HL-60 (cell line): ENCODE results near the gene RNU6-8.
A peak's percentile ranks its signal among the peaks of the same experiment; 100 is the strongest.

Experiments
- DNase-seq, 2 experiments: peaks; one replicate each; pipeline ENCODE4 v3.0.0-alpha.2; 2010 to 2020; ENCODE audit warnings: low read depth in 1 of 2, low spot score in 1 of 2
- H3K27ac ChIP-seq: fragments of 250-450 bp; sonication (Bioruptor Pico); replicated peaks from 2 replicates; pipeline ENCODE4 v1.5.1; 2020; ENCODE audit warnings: mild to moderate bottlenecking, moderate library complexity
- H3K27me3 ChIP-seq: fragments of 250-450 bp; sonication (Bioruptor Pico); 2 replicates; pipeline ENCODE4 v1.5.1; 2021; ENCODE audit warnings: mild to moderate bottlenecking, moderate library complexity; ENCODE audit not compliant: insufficient read depth, poor library complexity, severe bottlenecking
- H3K4me3 ChIP-seq: replicated peaks from 2 replicates; pipeline ENCODE4 v1.5.1; 2011; ENCODE audit warnings: mild to moderate bottlenecking, control low read depth, low read length; ENCODE audit not compliant: insufficient read depth
- CTCF ChIP-seq: IDR thresholded peaks from one replicate; pipeline ENCODE4 v1.5.1; 2011; ENCODE audit warnings: low read length, control low read depth, inconsistent platforms; ENCODE audit not compliant: insufficient read depth
- GABPA ChIP-seq: IDR thresholded peaks from 2 replicates; pipeline ENCODE4 v1.6.1; 2012; ENCODE audit warnings: low read depth
- POLR2AphosphoS5 ChIP-seq: IDR thresholded peaks from 2 replicates; pipeline ENCODE4 v1.6.1; 2012; ENCODE audit warnings: low read depth
- REST ChIP-seq: IDR thresholded peaks from 2 replicates; pipeline ENCODE4 v1.6.1; 2012; ENCODE audit warnings: low read depth; ENCODE audit not compliant: insufficient replicate concordance
- SPI1 ChIP-seq: IDR thresholded peaks from 2 replicates; pipeline ENCODE4 v1.6.1; 2012; ENCODE audit warnings: low read depth, mild to moderate bottlenecking, borderline replicate concordance

RNU6-8 gene

GRCh38 chr14:32203928-32204357 lies 874 bp upstream of the RNU6-8 start:
- no peak for TF ChIP-seq REST
- no peak for TF ChIP-seq GABPA
- TF ChIP-seq CTCF: no peak
- no peak for TF ChIP-seq SPI1
- no peak for TF ChIP-seq POLR2AphosphoS5
- Histone ChIP-seq H3K27me3 (peaks cover under 1% of the 10 kb centered on the region), H3K4me3 (peak overlapping the region; percentile 55), H3K27ac (no peak overlapping the region)
- no peak for DNase-seq

GRCh38 chr14:32202491-32202997 lies 525 bp downstream of the RNU6-8 start:
- H3K4me3 ChIP-seq: no peak overlapping the region; the same call in 1 of the 2 replicates
- H3K27ac ChIP-seq: no peak overlapping the region
- DNase-seq: no peak
- TF ChIP-seq CTCF (no peak), GABPA (no peak), REST (no peak), POLR2AphosphoS5 (no peak), SPI1 (no peak)
- H3K27me3 ChIP-seq: no peaks in the 10 kb centered on the region

GRCh38 chr14:32201816-32202490 lies 1.1 kb downstream of the RNU6-8 start, which contains the start of gene RNU6-7:
RNU6-7 (plus strand) TSS chr14:32202045.
- DNase-seq: peak in 1 of 2 experiments; percentile 4
- peak within 1 kb of the TSS; percentile 54 for H3K4me3 ChIP-seq
- TF ChIP-seq GABPA (no peak), CTCF (no peak)
- no peaks in the 10 kb centered on the region for H3K27me3 ChIP-seq
- H3K27ac ChIP-seq: no peak within 1 kb of the TSS
